ENCODE measurements around the gene SIGLEC9. TPM values are rescaled to one million over a fixed set of nuclear protein-coding genes. Genes with fewer than 3 reads are reported as not detected.

The SIGLEC9 gene
- total RNA-seq, 2 donors from 2014 or later = 0.33 to 1.3 TPM

GRCh38 chr19:51091895-51092873 lies 32.5 kb upstream of the SIGLEC9 start:
- Histone ChIP-seq H3K36me3 (replicated peaks in 1 of 2; ENCODE audit: insufficient read depth in 1 of 2, low read depth in 2 of 2) (no peaks in the 10 kb centered on the region), H3K4me1 (peaks cover 7% of the 10 kb centered on the region), H3K27ac (no peak overlapping the region), H3K4me3 (no peak overlapping the region), H3K9me3 (no peaks in the 10 kb centered on the region), H3K27me3 (no peaks in the 10 kb centered on the region)
- ATAC-seq = no peak
- WGBS, 2 donors = 50 to 53% methylated on average over 16 of the region's 16 CpGs
- TF ChIP-seq CTCF (IDR thresholded peaks at IDR 0.05) = no peak
- no peak for TF ChIP-seq POLR2A (IDR thresholded peaks at IDR 0.05)
- DNase-seq = no peak
- intact Hi-C loops (cut with DNase I) = loop anchor here (10.0 kb wide), 1 partner anchor 157 kb away; no protein-coding TSS in a partner anchor

- DNase-seq = peak in 1 of 4 donors; percentile 40
- intact Hi-C loops (cut with DNase I) = loop anchor here (10.0 kb wide), 1 partner anchor 158 kb away; no protein-coding TSS in a partner anchor
These were observed 31.6 kb upstream of the SIGLEC9 start for GRCh38 chr19:51093101-51093500.

GRCh38 chr19:51093510-51094345 lies 31.0 kb upstream of the SIGLEC9 start:
- 76 to 81% methylated on average over 22 of the region's 22 CpGs for WGBS, 2 donors
- ATAC-seq = no peak
- H3K9me3 ChIP-seq = no peaks in the 10 kb centered on the region
- no peak for TF ChIP-seq CTCF (IDR thresholded peaks at IDR 0.05)
- TF ChIP-seq POLR2A (IDR thresholded peaks at IDR 0.05) = no peak
- H3K27ac ChIP-seq = no peak overlapping the region
- intact Hi-C loops (cut with DNase I) = loop anchor here (10.0 kb wide), 1 partner anchor 159 kb away; no protein-coding TSS in a partner anchor
- H3K36me3 ChIP-seq (replicated peaks in 1 of 2; ENCODE audit: insufficient read depth in 1 of 2, low read depth in 2 of 2) = no peaks in the 10 kb centered on the region
- H3K4me1 ChIP-seq = peaks cover 5% of the 10 kb centered on the region
- no peak for DNase-seq
- H3K4me3 ChIP-seq = no peak overlapping the region
- H3K27me3 ChIP-seq = no peaks in the 10 kb centered on the region

More at GRCh38 chr19:51093101-51093500, 31.6 kb upstream of the SIGLEC9 start:
- Histone ChIP-seq H3K27me3 (no peaks in the 10 kb centered on the region), H3K4me3 (no peak overlapping the region), H3K4me1 (peaks cover 5% of the 10 kb centered on the region), H3K36me3 (replicated peaks in 1 of 2; ENCODE audit: insufficient read depth in 1 of 2, low read depth in 2 of 2) (no peaks in the 10 kb centered on the region), H3K27ac (no peak overlapping the region), H3K9me3 (no peaks in the 10 kb centered on the region)
- ATAC-seq = no peak
- WGBS, 2 donors = 44 to 54% methylated on average over 4 to 7 of the region's 8 CpGs
- no peak for TF ChIP-seq POLR2A (IDR thresholded peaks at IDR 0.05)
- TF ChIP-seq CTCF (IDR thresholded peaks at IDR 0.05) = no peak

GRCh38 chr19:51094696-51095279 lies 29.9 kb upstream of the SIGLEC9 start:
- WGBS, 2 donors = 24 to 26% methylated on average over 14 to 15 of the region's 15 CpGs
- no peak for ATAC-seq
- Histone ChIP-seq H3K27me3 (no peaks in the 10 kb centered on the region), H3K4me1 (peaks cover 5% of the 10 kb centered on the region), H3K36me3 (replicated peaks in 1 of 2; ENCODE audit: insufficient read depth in 1 of 2, low read depth in 2 of 2) (no peaks in the 10 kb centered on the region), H3K27ac (no peak overlapping the region), H3K4me3 (no peak overlapping the region), H3K9me3 (no peaks in the 10 kb centered on the region)
- intact Hi-C loops (cut with DNase I) = loop anchor here (5.0 to 10.0 kb wide), 2 partner anchors 72 to 160 kb away; no protein-coding TSS in a partner anchor
- no peak for TF ChIP-seq POLR2A (IDR thresholded peaks at IDR 0.05)
- TF ChIP-seq CTCF (IDR thresholded peaks at IDR 0.05) = peak; percentile 54 to 90 (median 66)
- DNase-seq = peak in 3 of 4 donors; percentile 52 to 56 (median 54)
